ENCODE results near the gene OCSTAMP.
A peak's percentile ranks its signal among the peaks of the same experiment; 100 is the strongest.

OCSTAMP gene

DNA sequence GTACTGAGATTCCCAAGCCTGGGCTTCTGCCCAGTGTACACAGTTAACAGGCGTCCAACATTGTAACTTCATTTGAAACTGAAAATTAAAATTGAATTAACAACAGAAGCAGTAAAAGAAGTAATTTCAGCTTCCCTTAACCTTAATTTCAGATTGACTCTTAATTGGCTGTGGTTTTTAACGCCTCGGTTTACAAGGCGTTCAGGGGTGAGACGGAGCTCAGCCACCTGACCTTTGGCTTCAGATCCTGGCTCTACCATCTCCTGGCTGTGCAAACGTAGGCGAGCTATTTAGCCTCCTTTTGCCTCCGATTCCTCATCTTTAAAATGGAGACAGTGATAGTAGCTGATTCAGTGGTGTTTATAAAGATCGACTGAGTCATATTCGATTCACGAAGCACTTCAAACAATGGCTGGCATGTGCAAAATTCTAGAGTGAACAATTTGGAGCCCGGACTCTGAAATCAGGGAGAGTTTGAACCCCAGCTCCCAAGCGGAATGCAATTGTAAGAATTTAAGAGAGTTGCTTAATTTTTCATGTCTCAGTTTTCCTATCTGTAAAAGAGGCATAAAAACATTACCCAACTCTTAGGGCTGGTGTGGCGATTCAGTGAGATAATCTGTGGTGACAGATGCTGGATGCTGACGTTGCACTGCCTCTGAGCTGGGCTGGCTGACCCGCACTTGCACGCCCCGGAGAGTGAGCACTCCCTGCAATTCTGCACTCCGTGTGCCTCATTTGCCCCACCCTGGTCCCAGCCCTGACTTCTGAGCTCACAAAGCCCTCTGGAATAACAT is 23.5 kb upstream of the OCSTAMP start:
- DNase-seq (ENCODE audit: low read depth, low spot score) = no peak

- no peak for DNase-seq (ENCODE audit: low read depth, low spot score)
These were observed 22.8 kb upstream of the OCSTAMP start for GRCh38 chr20:46573234-46573633.

GRCh38 chr20:46572790-46573189 is 22.3 kb upstream of the OCSTAMP start:
- no peak for DNase-seq (ENCODE audit: low read depth, low spot score)

GRCh38 chr20:46572153-46572552 is 21.7 kb upstream of the OCSTAMP start:
- peak; percentile 71 for DNase-seq (ENCODE audit: low read depth, low spot score)

DNA sequence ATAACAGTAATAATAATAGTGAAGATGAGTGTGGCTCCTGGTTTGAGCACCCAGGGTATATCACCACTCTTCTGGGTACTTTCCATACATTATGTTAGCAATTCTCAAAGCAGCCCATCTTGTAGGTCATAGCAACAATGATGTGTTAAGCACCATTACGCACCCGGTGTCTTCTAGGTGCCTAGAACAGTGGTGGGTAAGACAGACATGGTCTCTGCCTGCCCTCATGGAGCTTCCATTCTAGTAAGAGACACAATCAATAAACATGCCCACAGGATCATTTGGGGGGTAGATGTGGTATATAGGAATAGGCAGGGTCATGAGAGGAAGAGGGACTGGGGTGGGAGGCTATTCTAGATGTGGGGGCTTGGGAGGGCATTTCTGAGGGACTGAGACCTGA is 21.0 kb upstream of the OCSTAMP start:
- no peak for DNase-seq (ENCODE audit: low read depth, low spot score)

DNA sequence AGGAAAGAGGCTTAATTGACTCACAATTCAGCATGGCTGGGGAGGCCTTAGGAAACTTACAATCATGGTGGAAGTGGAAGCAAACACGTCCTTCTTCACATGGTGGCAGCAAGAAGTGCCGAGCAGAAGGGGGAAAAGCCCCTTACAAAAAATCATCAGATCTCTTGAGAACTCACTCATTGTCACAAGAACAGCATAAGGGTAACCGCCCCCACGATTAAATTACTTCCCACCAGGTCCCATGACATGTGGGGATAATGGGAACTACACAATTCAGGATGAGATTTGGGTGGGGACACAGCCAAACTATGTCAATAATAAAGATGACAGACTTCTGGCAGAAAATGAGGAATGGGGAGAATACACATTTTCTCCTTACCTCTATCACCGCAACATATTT is 20.5 kb upstream of the OCSTAMP start:
- no peak for DNase-seq (ENCODE audit: low read depth, low spot score)

GRCh38 chr20:46569961-46570360 is 19.5 kb upstream of the OCSTAMP start:
- DNase-seq (ENCODE audit: low read depth, low spot score) = no peak

GRCh38 chr20:46568570-46569129 is 18.2 kb upstream of the OCSTAMP start:
- DNase-seq (ENCODE audit: low read depth, low spot score) = peak; percentile 95

DNA sequence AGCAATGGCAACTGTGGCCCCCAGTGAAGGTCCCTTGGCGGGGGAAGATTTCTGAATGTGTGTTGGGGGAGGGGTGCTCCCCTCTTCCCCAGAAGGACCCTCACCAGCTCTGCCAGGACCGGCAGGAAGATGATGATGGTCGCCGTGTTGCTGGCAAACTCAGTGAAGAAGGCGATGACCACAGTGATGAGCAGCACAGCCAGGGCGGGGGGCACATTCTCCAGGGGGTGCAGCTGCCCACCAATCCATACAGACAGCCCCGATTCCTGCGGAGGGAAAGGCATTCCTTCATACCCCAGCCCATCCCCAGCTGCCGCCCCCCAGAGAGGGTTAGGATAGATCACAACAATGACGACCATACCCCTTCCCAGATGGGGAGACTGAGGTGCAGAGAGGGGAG is 15.7 kb upstream of the OCSTAMP start:
- no peak for DNase-seq (ENCODE audit: low read depth, low spot score)

DNA sequence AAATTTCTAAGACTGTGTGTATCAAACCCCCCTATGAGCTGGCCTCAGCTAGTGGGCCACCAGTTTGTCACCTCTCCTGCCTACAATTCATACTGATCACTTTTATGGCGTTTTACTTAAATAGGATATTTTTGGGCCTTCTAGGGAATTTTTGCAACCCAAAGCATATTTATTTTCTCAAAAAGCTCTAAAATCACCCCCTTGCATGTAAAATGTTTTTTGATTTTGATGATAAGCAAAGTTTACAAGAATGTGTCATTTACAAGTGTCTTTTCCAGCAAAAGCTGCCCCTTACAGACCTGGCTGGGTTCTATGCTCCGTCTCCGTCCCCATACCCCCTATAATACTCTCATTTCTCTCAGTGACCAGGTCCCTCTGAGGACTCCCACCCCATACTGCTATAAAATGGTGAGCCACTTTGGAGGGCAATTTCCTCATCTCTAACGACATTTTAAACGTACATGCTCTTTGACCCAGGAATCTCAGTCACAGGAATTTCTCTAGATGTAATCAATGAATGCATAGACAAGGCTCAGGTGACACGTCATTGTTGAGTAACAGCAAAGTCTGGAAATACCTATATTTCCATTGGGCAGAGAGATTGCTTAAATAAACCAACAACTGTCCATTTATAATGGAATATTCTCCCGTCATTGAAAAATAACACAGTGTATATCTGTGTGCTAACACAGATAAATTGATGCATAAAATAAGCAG is 13.9 kb upstream of the OCSTAMP start:
- no peak for DNase-seq (ENCODE audit: low read depth, low spot score)

DNA sequence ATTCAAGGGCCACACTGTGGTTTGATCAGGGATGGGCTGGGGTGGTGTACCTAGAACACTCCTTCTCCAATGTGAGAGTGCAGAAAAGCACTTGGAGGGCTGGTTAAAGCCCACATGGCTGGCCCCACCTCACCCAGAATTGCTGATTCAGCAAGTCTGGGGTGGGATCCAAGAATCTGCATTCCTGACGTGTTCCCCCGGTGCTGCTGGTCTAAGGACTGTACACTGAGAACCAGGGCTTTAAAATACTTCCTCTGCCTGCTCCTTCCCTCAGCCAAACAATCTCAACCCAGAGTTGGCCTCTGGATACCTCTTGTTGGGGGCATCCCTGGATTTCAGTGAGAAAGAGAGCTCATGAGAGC is 13.4 kb upstream of the OCSTAMP start:
- DNase-seq (ENCODE audit: low read depth, low spot score) = no peak

GRCh38 chr20:46563170-46563859 is 12.9 kb upstream of the OCSTAMP start:
- no peak for DNase-seq (ENCODE audit: low read depth, low spot score)

GRCh38 chr20:46562373-46563169 is 12.1 kb upstream of the OCSTAMP start:
- peak; percentile 80 for DNase-seq (ENCODE audit: low read depth, low spot score)

DNA sequence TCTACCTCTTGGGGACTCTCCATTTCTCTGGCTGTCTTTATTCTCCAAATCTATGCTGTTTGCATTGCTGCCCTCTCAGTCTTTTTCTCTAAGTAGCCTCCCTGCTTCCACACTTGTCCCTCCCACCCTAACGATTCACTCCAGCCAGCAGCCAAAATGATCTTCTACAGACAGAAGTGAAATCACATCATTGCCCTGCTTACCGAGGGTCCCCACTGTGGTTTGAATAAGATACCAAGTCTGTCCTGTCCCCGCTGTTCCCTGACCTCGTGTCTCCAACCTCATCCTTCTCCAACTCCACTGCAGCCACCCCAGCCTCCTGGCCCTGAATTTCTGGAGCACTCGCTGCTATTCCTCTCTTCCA is 11.5 kb upstream of the OCSTAMP start:
- no peak for DNase-seq (ENCODE audit: low read depth, low spot score)

DNA sequence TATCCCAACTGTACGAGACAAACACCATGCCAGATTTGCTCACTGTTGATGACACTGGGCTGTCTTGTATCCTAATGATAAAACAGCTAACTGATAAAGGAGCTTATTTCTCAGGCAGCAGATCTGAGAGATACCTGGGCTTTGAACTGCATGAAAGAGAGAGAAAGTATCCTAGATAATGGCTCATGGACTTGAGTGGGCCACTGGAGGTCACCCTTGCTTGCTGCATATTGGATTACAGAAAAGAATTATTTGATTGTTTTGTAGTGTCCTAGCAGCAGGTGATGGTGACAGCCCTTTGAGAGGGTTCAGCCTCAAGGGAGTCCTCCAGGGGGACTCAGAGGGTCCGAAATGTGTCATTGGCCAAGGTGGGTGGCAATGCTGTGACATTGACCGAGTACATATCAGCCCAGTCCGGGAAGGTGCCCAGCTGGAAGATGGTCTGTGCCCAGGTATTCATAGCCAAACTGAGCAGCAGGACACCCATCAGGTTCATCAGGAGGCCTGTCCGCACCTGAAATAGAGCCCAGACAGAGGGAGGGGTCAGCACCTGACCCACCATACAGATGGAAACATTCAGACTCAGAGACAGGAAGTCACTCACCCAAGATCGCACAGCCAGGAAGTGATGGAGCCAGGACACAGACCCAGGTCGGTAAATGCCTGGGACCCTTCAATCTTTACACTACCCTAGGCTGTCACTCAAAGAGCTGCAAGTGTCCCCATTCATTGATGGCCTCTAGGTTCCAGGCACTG is 9.4 kb upstream of the OCSTAMP start:
- no peak for DNase-seq (ENCODE audit: low read depth, low spot score)

GRCh38 chr20:46559001-46559400 is 8.5 kb upstream of the OCSTAMP start:
- no peak for DNase-seq (ENCODE audit: low read depth, low spot score)

GRCh38 chr20:46558511-46558959 is 8.1 kb upstream of the OCSTAMP start:
- peak; percentile 76 for DNase-seq (ENCODE audit: low read depth, low spot score)

GRCh38 chr20:46557231-46557956 is 6.9 kb upstream of the OCSTAMP start:
- DNase-seq (ENCODE audit: low read depth, low spot score) = no peak

- DNase-seq (ENCODE audit: low read depth, low spot score) = no peak
These were observed 5.0 kb upstream of the OCSTAMP start for GRCh38 chr20:46555370-46555956.

DNA sequence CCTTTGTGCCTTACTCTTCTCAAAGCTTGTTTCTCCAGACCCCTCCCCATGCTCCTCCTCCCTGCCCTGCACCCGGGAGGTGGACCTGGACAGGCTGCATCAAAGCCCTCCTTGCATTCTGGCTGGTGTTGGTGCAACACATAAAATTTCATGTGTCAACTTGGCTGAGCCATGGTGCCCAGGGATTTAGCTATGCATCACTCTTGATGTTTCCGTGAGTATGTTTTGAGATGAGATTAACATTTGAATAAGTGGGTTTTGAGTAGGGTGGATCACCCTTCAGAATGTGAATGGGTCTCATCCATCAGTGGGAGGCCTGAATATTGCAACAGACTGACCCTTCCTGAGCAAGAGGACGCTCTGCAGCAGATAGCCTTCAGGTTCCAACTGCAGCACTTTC is 4.4 kb upstream of the OCSTAMP start:
- no peak for DNase-seq (ENCODE audit: low read depth, low spot score)
